Measurements from ENCODE around the gene HOXB13. TPM values are rescaled to one million over a fixed set of nuclear protein-coding genes. Genes with fewer than 3 reads are reported as not detected.

The HOXB13 gene
- total RNA-seq, 2 donors from 2014 or later, result not detected

- ATAC-seq, result no peak
- H3K36me3 Mint-ChIP-seq, result peaks cover 0 to 6% of the 10 kb centered on the region in 2 donors
- peaks cover 0 to 4% of the 10 kb centered on the region in 2 donors for H3K9me3 Mint-ChIP-seq
- no peak for DNase-seq (ENCODE audit: low spot score in 2 of 2)
- H3K27ac Mint-ChIP-seq, result no peak overlapping the region
These were observed 36.5 kb downstream of the HOXB13 start for GRCh38 chr17:48692049-48692448.

GRCh38 chr17:48690655-48691054 lies 37.9 kb downstream of the HOXB13 start:
- H3K27ac Mint-ChIP-seq, result no peak overlapping the region
- ATAC-seq, result no peak
- H3K36me3 Mint-ChIP-seq, result peaks cover 0 to 6% of the 10 kb centered on the region in 2 donors
- H3K9me3 Mint-ChIP-seq, result peaks cover 0 to 4% of the 10 kb centered on the region in 2 donors
- no peak for DNase-seq (ENCODE audit: low spot score in 2 of 2)

GRCh38 chr17:48681609-48682008 lies 46.9 kb downstream of the HOXB13 start:
- H3K27ac Mint-ChIP-seq, result peak overlapping the region in 1 of 2 donors; percentile 33
- ATAC-seq, result no peak
- DNase-seq (ENCODE audit: low spot score in 2 of 2), result no peak
- H3K36me3 Mint-ChIP-seq, result no peaks in the 10 kb centered on the region
- H3K9me3 Mint-ChIP-seq, result no peaks in the 10 kb centered on the region

GRCh38 chr17:48679385-48680096 lies 49.0 kb downstream of the HOXB13 start:
- no peak overlapping the region for H3K27ac Mint-ChIP-seq
- DNase-seq (ENCODE audit: low spot score in 2 of 2) (no peak), ATAC-seq (no peak)

GRCh38 chr17:48678141-48678971 lies 50.2 kb downstream of the HOXB13 start:
- H3K36me3 Mint-ChIP-seq, result no peaks in the 10 kb centered on the region
- peak; percentile 91 to 96 for ATAC-seq
- no peaks in the 10 kb centered on the region for H3K9me3 Mint-ChIP-seq
- peak; percentile 74 to 87 for DNase-seq (ENCODE audit: low spot score in 2 of 2)
- H3K27ac Mint-ChIP-seq, result no peak overlapping the region

More at GRCh38 chr17:48679385-48680096, 49.0 kb downstream of the HOXB13 start:
- Mint-ChIP-seq H3K9me3 (no peaks in the 10 kb centered on the region), H3K36me3 (no peaks in the 10 kb centered on the region)

GRCh38 chr17:48676963-48677558 lies 51.5 kb downstream of the HOXB13 start:
- ATAC-seq (no peak), DNase-seq (ENCODE audit: low spot score in 2 of 2) (no peak)
- no peaks in the 10 kb centered on the region for H3K9me3 Mint-ChIP-seq
- H3K27ac Mint-ChIP-seq, result no peak overlapping the region
- no peaks in the 10 kb centered on the region for H3K36me3 Mint-ChIP-seq

Other genes with a start within 250 kb of the HOXB13 start
- not detected for gene HOXB1, start 197.7 kb downstream of the HOXB13 start, total RNA-seq
- gene HOXB2, start 183.6 kb downstream of the HOXB13 start, total RNA-seq, result 10 to 100 TPM in 1 of 2 donors, 1 to 10 TPM in 1; 3.2 to 21.7 TPM
- gene HOXB4, start 150.4 kb downstream of the HOXB13 start, total RNA-seq, result 1 to 10 TPM in 1 of 2 donors, under 1 TPM in 1; 0.89 to 3.0 TPM
- gene HOXB3, start 138.5 kb downstream of the HOXB13 start, total RNA-seq, result 1 to 10 TPM; 1.6 to 3.1 TPM
- gene HOXB5, start 135.0 kb downstream of the HOXB13 start, total RNA-seq, result not detected
- under 1 TPM in 1 of 2 donors, not detected in 1; 0.16 TPM for gene HOXB6, start 123.8 kb downstream of the HOXB13 start, total RNA-seq
- gene HOXB7, start 117.7 kb downstream of the HOXB13 start, total RNA-seq, result 1 to 10 TPM in 1 of 2 donors, not detected in 1; 1.1 TPM
- gene HOXB8, start 113.5 kb downstream of the HOXB13 start, total RNA-seq, result not detected
- 1 to 10 TPM; 1.2 to 2.4 TPM for gene HOXB9, start 102.4 kb downstream of the HOXB13 start, total RNA-seq
- not detected for gene PRAC1, start 6.2 kb downstream of the HOXB13 start, total RNA-seq
- gene PRAC2, start 5.6 kb downstream of the HOXB13 start, total RNA-seq, result not detected
- gene TTLL6, start 88.5 kb upstream of the HOXB13 start, total RNA-seq, result not detected
- gene CALCOCO2, start 102.3 kb upstream of the HOXB13 start, total RNA-seq, result 100 to 1,000 TPM in 1 of 2 donors, 10 to 100 TPM in 1; 63.6 to 123 TPM
- gene ATP5MC1, start 164.0 kb upstream of the HOXB13 start, total RNA-seq, result 100 to 1,000 TPM; 128 to 137 TPM
- 100 to 1,000 TPM in 1 of 2 donors, 10 to 100 TPM in 1; 81.0 to 103 TPM for gene UBE2Z, start 179.7 kb upstream of the HOXB13 start, total RNA-seq
- 100 to 1,000 TPM; 104 to 107 TPM for gene SNF8, start 216.1 kb upstream of the HOXB13 start, total RNA-seq
- gene GIP, start 239.8 kb upstream of the HOXB13 start, total RNA-seq, result not detected